WTC11 (cell line): ENCODE data around the gene P3R3URF. TPM values are rescaled to one million over a fixed set of nuclear protein-coding genes. Genes with fewer than 3 reads are reported as not detected.

Experiments used
- ATAC-seq: fragments of 200-7000 bp; cut with Tn5 transposase; 2 replicates; pipeline ENCODE4 v1.10.0; 2021; ENCODE audit warnings: mild to moderate bottlenecking, moderate library complexity
- CTCF ChIA-PET: fragments of 300-600 bp; sonication (Branson Sonifier 250); formaldehyde crosslinking; loops from one replicate; lab custom pipeline; 2021; ENCODE audit warnings: antibody characterized with exemption; lab: Charles Lee
- POLR2A ChIA-PET: fragments of 350-600 bp; sonication (Branson Sonifier 250); formaldehyde crosslinking; loops from one replicate; lab custom pipeline; 2021; ENCODE audit warnings: antibody characterized with exemption; lab: Charles Lee
- DNase-seq: peaks from one replicate; pipeline ENCODE4 v3.0.0; 2021; ENCODE audit warnings: low spot score
- H3K27ac Mint-ChIP-seq: 2 replicates; pipeline ENCODE4 v1.8.0; 2021; ENCODE audit warnings: mixed read lengths
- H3K27me3 Mint-ChIP-seq: 2 replicates; pipeline ENCODE4 v1.8.0; 2021; ENCODE audit warnings: low read depth, mild to moderate bottlenecking, moderate library complexity, mixed read lengths
- H3K36me3 Mint-ChIP-seq: 2 replicates; pipeline ENCODE4 v1.8.0; 2021; ENCODE audit warnings: mixed read lengths
- H3K4me1 Mint-ChIP-seq: 2 replicates; pipeline ENCODE4 v1.8.0; 2022; ENCODE audit warnings: mixed read lengths
- H3K4me3 Mint-ChIP-seq: 2 replicates; pipeline ENCODE4 v1.8.0; 2021; ENCODE audit warnings: mild to moderate bottlenecking, moderate library complexity, mixed read lengths
- H3K9me3 Mint-ChIP-seq: 2 replicates; pipeline ENCODE4 v1.8.0; 2021; ENCODE audit warnings: mixed read lengths
- ESRRA ChIP-seq: sonication (generic); formaldehyde crosslinking; IDR thresholded peaks from 2 replicates; pipeline ENCODE4 v1.8.1; 2022; ENCODE audit warnings: mild to moderate bottlenecking, missing genetic modification reagents, borderline replicate concordance
- JAZF1 ChIP-seq: fragments of 250-450 bp; sonication (Bioruptor Pico); IDR thresholded peaks from 2 replicates; pipeline ENCODE4 v1.9.0; 2021; ENCODE audit warnings: moderate library complexity, mild to moderate bottlenecking, inconsistent platforms
- JUN ChIP-seq: sonication (generic); formaldehyde crosslinking; IDR thresholded peaks from 2 replicates; pipeline ENCODE4 v1.8.0; 2023; ENCODE audit warnings: mild to moderate bottlenecking, missing genetic modification reagents
- MYBL2 ChIP-seq: sonication (generic); formaldehyde crosslinking; IDR thresholded peaks from 2 replicates; pipeline ENCODE4 v1.8.1; 2023; ENCODE audit warnings: mild to moderate bottlenecking, moderate library complexity, missing genetic modification reagents
- NR1H2 ChIP-seq: sonication (generic); formaldehyde crosslinking; IDR thresholded peaks from 2 replicates; pipeline ENCODE4 v1.9.0; 2021; ENCODE audit warnings: mild to moderate bottlenecking, moderate library complexity, missing genetic modification reagents
- OVOL2 ChIP-seq: fragments of 250-450 bp; sonication (Bioruptor Pico); IDR thresholded peaks from 2 replicates; pipeline ENCODE4 v1.9.0; 2021; ENCODE audit warnings: mild to moderate bottlenecking, borderline replicate concordance
- SMAD4 ChIP-seq: sonication (generic); formaldehyde crosslinking; IDR thresholded peaks from 2 replicates; pipeline ENCODE4 v1.8.0; 2022; ENCODE audit warnings: mild to moderate bottlenecking, missing genetic modification reagents
- TP53 ChIP-seq: sonication (generic); formaldehyde crosslinking; IDR thresholded peaks from 2 replicates; pipeline ENCODE4 v1.8.1; 2023; ENCODE audit warnings: mild to moderate bottlenecking, missing genetic modification reagents
- ZNF219 ChIP-seq: sonication (generic); formaldehyde crosslinking; IDR thresholded peaks from 2 replicates; pipeline ENCODE4 v1.8.0; 2023; ENCODE audit warnings: missing genetic modification reagents, mild to moderate bottlenecking, borderline replicate concordance
- ZNF232 ChIP-seq: sonication (generic); formaldehyde crosslinking; IDR thresholded peaks from 2 replicates; pipeline ENCODE4 v1.8.0; 2022; ENCODE audit warnings: mild to moderate bottlenecking, missing genetic modification reagents
- ZNF416 ChIP-seq: fragments of 250-450 bp; sonication (Bioruptor Pico); IDR thresholded peaks from 2 replicates; pipeline ENCODE4 v1.9.0; 2021; ENCODE audit warnings: mild to moderate bottlenecking, inconsistent platforms
- total RNA-seq: library from RNA; stranded (reverse); gene quantifications from 3 replicates; pipeline ENCODE4 v1.2.3, GENCODE V29; 2021
- TF ChIP-seq, protein P1 (sequence below): sonication (generic); formaldehyde crosslinking; IDR thresholded peaks from 2 replicates; pipeline ENCODE4 v1.8.1; 2022; ENCODE audit warnings: missing genetic modification reagents, borderline replicate concordance
- TF ChIP-seq, protein P2 (sequence below): sonication (generic); formaldehyde crosslinking; IDR thresholded peaks from 2 replicates; pipeline ENCODE4 v1.8.1; 2023; ENCODE audit warnings: mild to moderate bottlenecking, missing genetic modification reagents, moderate library complexity
- TF ChIP-seq, protein P3 (sequence below): sonication (generic); formaldehyde crosslinking; IDR thresholded peaks from 2 replicates; pipeline ENCODE4 v1.8.0; 2022; ENCODE audit warnings: missing genetic modification reagents
- TF ChIP-seq, protein P4 (sequence below): sonication (generic); formaldehyde crosslinking; IDR thresholded peaks from 2 replicates; pipeline ENCODE4 v1.8.1; 2023; ENCODE audit warnings: mild to moderate bottlenecking, missing genetic modification reagents
- TF ChIP-seq, protein P5 (sequence below): sonication (generic); formaldehyde crosslinking; IDR thresholded peaks from 2 replicates; pipeline ENCODE4 v1.8.1; 2022; ENCODE audit warnings: low read depth, mild to moderate bottlenecking, moderate library complexity, missing genetic modification reagents, borderline replicate concordance
- TF ChIP-seq, protein P6 (sequence below): sonication (generic); formaldehyde crosslinking; IDR thresholded peaks from 2 replicates; pipeline ENCODE4 v1.8.1; 2022; ENCODE audit warnings: mild to moderate bottlenecking, missing genetic modification reagents, moderate library complexity, borderline replicate concordance
- TF ChIP-seq, protein P7 (sequence below): sonication (generic); formaldehyde crosslinking; IDR thresholded peaks from 2 replicates; pipeline ENCODE4 v1.8.1; 2022; ENCODE audit warnings: low read depth, missing genetic modification reagents, borderline replicate concordance

The P3R3URF gene
- total RNA-seq, 1 experiment from 2014 or later = not detected

DNA sequence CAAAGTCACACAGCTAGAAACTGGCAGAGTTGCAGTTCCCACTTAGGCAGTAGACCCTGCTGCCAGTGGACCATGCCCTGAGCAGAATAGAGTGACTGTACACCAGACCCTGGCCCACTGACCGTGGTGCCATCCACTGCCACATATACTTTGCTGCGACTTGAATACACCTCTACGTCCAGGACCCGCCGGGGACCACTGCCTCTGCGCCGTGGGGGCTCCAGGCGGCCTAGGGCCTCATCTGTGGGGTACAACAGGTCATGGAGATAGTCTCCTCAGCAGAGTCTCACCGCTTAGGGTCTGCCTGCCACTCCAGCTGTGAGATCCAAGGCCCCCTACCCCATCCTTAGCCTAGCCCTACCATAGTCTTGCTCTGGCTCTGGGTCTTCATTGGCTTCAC is 20.3 kb upstream of the P3R3URF start (continued):
- no peak for TF ChIP-seq NR1H2 (CRISPR knock-in tag)

DNA sequence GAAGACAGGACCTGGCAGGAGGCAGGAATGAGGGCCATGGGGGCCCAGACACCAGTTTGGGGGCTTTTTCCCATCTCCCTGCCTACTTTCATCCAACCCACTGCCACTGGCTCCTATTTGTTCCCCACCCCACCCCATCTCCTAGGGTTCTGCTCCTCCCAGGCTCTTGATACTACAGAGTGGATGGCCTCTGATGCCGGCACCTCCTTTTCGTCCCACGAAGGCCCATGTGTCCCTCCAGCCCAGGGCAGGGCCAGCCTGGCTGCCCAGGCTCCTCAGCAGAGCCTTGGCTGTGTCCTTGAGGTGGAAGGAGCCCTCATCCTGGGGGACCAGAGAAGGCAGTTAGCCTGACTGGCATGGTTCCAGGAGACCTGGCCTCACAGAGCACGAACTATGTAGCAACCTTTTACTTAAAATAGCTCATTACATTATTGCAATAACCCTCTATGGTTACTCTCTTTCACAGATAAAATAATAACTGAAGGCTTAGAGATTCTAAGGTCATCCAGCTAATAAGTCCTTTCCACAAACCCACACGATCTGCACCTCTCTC is 18.4 kb upstream of the P3R3URF start:
- Mint-ChIP-seq H3K27ac (no peak overlapping the region), H3K27me3 (no peaks in the 10 kb centered on the region), H3K4me1 (peaks cover 10% of the 10 kb centered on the region), H3K9me3 (no peaks in the 10 kb centered on the region), H3K36me3 (peaks cover 14% of the 10 kb centered on the region; the same call in 1 of the 2 replicates), H3K4me3 (no peak overlapping the region)
- POLR2A ChIA-PET = no interaction called here
- ATAC-seq (no peak), DNase-seq (no peak)
- CTCF ChIA-PET = interaction anchor here (2.5 kb wide), 1 partner anchor 29 kb away, joined by 11 read pairs; no protein-coding TSS in a partner anchor
- TF ChIP-seq, protein P1, sequence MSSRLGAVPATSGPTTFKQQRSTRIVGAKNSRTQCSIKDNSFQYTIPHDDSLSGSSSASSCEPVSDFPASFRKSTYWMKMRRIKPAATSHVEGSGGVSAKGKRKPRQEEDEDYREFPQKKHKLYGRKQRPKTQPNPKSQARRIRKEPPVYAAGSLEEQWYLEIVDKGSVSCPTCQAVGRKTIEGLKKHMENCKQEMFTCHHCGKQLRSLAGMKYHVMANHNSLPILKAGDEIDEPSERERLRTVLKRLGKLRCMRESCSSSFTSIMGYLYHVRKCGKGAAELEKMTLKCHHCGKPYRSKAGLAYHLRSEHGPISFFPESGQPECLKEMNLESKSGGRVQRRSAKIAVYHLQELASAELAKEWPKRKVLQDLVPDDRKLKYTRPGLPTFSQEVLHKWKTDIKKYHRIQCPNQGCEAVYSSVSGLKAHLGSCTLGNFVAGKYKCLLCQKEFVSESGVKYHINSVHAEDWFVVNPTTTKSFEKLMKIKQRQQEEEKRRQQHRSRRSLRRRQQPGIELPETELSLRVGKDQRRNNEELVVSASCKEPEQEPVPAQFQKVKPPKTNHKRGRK = no peak
- TF ChIP-seq, protein P2, sequence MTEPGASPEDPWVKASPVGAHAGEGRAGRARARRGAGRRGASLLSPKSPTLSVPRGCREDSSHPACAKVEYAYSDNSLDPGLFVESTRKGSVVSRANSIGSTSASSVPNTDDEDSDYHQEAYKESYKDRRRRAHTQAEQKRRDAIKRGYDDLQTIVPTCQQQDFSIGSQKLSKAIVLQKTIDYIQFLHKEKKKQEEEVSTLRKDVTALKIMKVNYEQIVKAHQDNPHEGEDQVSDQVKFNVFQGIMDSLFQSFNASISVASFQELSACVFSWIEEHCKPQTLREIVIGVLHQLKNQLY = no peak
- TF ChIP-seq OVOL2 (CRISPR knock-in tag) = no peak
- TF ChIP-seq, protein P3, sequence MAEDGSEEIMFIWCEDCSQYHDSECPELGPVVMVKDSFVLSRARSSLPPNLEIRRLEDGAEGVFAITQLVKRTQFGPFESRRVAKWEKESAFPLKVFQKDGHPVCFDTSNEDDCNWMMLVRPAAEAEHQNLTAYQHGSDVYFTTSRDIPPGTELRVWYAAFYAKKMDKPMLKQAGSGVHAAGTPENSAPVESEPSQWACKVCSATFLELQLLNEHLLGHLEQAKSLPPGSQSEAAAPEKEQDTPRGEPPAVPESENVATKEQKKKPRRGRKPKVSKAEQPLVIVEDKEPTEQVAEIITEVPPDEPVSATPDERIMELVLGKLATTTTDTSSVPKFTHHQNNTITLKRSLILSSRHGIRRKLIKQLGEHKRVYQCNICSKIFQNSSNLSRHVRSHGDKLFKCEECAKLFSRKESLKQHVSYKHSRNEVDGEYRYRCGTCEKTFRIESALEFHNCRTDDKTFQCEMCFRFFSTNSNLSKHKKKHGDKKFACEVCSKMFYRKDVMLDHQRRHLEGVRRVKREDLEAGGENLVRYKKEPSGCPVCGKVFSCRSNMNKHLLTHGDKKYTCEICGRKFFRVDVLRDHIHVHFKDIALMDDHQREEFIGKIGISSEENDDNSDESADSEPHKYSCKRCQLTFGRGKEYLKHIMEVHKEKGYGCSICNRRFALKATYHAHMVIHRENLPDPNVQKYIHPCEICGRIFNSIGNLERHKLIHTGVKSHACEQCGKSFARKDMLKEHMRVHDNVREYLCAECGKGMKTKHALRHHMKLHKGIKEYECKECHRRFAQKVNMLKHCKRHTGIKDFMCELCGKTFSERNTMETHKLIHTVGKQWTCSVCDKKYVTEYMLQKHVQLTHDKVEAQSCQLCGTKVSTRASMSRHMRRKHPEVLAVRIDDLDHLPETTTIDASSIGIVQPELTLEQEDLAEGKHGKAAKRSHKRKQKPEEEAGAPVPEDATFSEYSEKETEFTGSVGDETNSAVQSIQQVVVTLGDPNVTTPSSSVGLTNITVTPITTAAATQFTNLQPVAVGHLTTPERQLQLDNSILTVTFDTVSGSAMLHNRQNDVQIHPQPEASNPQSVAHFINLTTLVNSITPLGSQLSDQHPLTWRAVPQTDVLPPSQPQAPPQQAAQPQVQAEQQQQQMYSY = no peak
- TF ChIP-seq JAZF1 (CRISPR knock-in tag) = no peak

DNA sequence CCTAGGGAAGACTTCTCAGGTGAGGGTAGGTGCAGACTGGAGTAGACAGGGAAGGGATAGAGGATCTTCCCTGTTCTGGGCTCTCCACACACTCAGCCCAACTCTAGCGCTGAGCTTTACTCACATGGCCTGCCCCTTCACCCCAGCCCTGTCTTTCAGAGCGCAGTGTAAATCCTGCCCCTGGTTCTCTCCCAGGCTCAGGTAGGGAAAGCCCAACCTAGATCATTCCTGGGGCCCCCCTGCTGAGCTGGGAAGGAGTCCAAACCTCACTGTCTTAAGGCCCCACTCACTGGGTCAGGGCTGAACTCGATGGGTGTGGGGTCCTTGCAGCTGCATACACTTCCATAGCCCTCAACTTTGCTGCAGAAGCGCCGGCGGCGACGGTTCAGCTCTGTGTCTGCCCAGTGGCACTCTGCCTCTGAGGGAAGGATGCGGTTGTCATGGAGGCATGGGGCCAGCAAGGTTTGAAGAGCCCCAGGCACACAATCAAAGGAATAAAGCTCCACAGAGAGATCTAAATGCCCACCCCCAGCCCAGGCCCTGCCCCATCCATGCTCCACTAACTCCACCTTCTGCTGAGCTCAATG is 17.8 kb upstream of the P3R3URF start:
- Mint-ChIP-seq H3K9me3 (no peaks in the 10 kb centered on the region), H3K4me1 (peaks cover 5% of the 10 kb centered on the region), H3K27ac (no peak overlapping the region), H3K4me3 (no peak overlapping the region), H3K36me3 (peaks cover 18% of the 10 kb centered on the region), H3K27me3 (no peaks in the 10 kb centered on the region)
- ChIA-PET CTCF (interaction anchor here (2.5 kb wide), 1 partner anchor 30 kb away, joined by 11 read pairs; no protein-coding TSS in a partner anchor), POLR2A (interaction anchor here (0.6 kb wide), 1 partner anchor 8 kb away, joined by 5 read pairs; no protein-coding TSS in a partner anchor)
- TF ChIP-seq ZNF416 (CRISPR knock-in tag) = no peak
- no peak for TF ChIP-seq SMAD4 (CRISPR knock-in tag)
- TF ChIP-seq NR1H2 (CRISPR knock-in tag) = no peak
- TF ChIP-seq ZNF219 (CRISPR knock-in tag) = no peak
- TF ChIP-seq, protein P4, sequence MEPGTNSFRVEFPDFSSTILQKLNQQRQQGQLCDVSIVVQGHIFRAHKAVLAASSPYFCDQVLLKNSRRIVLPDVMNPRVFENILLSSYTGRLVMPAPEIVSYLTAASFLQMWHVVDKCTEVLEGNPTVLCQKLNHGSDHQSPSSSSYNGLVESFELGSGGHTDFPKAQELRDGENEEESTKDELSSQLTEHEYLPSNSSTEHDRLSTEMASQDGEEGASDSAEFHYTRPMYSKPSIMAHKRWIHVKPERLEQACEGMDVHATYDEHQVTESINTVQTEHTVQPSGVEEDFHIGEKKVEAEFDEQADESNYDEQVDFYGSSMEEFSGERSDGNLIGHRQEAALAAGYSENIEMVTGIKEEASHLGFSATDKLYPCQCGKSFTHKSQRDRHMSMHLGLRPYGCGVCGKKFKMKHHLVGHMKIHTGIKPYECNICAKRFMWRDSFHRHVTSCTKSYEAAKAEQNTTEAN = no peak
- TF ChIP-seq MYBL2 (CRISPR knock-in tag) = no peak
- DNase-seq (no peak), ATAC-seq (no peak)

DNA sequence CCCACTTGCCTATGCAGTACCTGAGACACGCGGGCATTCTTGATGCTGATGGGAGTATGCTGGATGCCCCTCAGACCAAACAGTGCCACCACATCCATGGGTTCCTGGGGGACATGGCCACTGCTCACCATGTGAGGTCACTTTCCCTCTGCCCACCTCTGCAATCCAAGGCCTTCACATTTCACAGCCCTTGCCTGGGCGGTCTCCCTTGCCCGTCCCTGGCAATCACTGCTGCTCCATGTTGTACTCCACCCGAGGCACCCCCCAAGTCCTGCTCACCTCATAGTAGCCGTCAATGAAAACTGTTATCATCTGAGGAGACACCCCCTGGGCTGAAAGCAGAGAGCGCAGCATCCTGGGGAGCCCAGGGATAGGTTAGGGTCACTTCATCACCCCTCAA is 17.0 kb upstream of the P3R3URF start:
- CTCF ChIA-PET = interaction anchor here (2.5 kb wide), 1 partner anchor 30 kb away, joined by 11 read pairs; no protein-coding TSS in a partner anchor
- ATAC-seq (no peak), DNase-seq (no peak)
- Mint-ChIP-seq H3K36me3 (peaks cover 18% of the 10 kb centered on the region), H3K27ac (no peak overlapping the region), H3K4me1 (0 out of 2 replicates have a peak, but pooled peaks cover 4% of the 10 kb centered on the region), H3K9me3 (no peaks in the 10 kb centered on the region), H3K4me3 (no peak overlapping the region), H3K27me3 (no peaks in the 10 kb centered on the region)
- POLR2A ChIA-PET = no interaction called here
- TF ChIP-seq JUN (CRISPR knock-in tag) (no peak), ZNF232 (CRISPR knock-in tag) (no peak), TP53 (no peak), ESRRA (CRISPR knock-in tag) (no peak)
- TF ChIP-seq, protein P5, sequence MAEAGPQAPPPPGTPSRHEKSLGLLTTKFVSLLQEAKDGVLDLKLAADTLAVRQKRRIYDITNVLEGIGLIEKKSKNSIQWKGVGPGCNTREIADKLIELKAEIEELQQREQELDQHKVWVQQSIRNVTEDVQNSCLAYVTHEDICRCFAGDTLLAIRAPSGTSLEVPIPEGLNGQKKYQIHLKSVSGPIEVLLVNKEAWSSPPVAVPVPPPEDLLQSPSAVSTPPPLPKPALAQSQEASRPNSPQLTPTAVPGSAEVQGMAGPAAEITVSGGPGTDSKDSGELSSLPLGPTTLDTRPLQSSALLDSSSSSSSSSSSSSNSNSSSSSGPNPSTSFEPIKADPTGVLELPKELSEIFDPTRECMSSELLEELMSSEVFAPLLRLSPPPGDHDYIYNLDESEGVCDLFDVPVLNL = no peak
- TF ChIP-seq, protein P6, sequence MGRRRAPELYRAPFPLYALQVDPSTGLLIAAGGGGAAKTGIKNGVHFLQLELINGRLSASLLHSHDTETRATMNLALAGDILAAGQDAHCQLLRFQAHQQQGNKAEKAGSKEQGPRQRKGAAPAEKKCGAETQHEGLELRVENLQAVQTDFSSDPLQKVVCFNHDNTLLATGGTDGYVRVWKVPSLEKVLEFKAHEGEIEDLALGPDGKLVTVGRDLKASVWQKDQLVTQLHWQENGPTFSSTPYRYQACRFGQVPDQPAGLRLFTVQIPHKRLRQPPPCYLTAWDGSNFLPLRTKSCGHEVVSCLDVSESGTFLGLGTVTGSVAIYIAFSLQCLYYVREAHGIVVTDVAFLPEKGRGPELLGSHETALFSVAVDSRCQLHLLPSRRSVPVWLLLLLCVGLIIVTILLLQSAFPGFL (CRISPR knock-in tag) = no peak
- TF ChIP-seq, protein P7, sequence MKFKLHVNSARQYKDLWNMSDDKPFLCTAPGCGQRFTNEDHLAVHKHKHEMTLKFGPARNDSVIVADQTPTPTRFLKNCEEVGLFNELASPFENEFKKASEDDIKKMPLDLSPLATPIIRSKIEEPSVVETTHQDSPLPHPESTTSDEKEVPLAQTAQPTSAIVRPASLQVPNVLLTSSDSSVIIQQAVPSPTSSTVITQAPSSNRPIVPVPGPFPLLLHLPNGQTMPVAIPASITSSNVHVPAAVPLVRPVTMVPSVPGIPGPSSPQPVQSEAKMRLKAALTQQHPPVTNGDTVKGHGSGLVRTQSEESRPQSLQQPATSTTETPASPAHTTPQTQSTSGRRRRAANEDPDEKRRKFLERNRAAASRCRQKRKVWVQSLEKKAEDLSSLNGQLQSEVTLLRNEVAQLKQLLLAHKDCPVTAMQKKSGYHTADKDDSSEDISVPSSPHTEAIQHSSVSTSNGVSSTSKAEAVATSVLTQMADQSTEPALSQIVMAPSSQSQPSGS (CRISPR knock-in tag) = no peak
